A673 (cell line): Measurements from ENCODE around the gene GDA. TPM values are rescaled to one million over a fixed set of nuclear protein-coding genes. Genes with fewer than 3 reads are reported as not detected.

Source experiments
- BruUV-seq: library from RNA; stranded (reverse); fragments of 400-500 nt; replicated peaks from 2 replicates; lab custom pipeline; 2021; lab: Mats Ljungman, UMichigan
- CTCF ChIA-PET: fragments of 300-600 bp; sonication (Branson Sonifier 250); formaldehyde crosslinking; loops from one replicate; lab custom pipeline; 2022; ENCODE audit warnings: antibody characterized with exemption; lab: Charles Lee
- POLR2A ChIA-PET: fragments of 300-600 bp; sonication (Branson Sonifier 250); formaldehyde crosslinking; loops from one replicate; lab custom pipeline; 2022; ENCODE audit warnings: antibody characterized with exemption; ENCODE audit not compliant: low non-redundant PET; lab: Charles Lee
- DNase-seq: peaks from one replicate; pipeline ENCODE4 v3.0.0-alpha.2; 2015; ENCODE audit warnings: low spot score
- H3K27ac ChIP-seq: fragments of 200-600 bp; sonication (generic); 2 replicates; pipeline ENCODE4 v1.5.1; 2016; ENCODE audit warnings: mixed run types, low read depth, mild to moderate bottlenecking, mixed read lengths, antibody characterized with exemption, low read length; ENCODE audit not compliant: poor library complexity, severe bottlenecking
- H3K27me3 ChIP-seq: fragments of 200-600 bp; sonication (generic); replicated peaks from 2 replicates; pipeline ENCODE4 v1.6.1; 2017; ENCODE audit warnings: mixed run types, low read depth, mild to moderate bottlenecking, mixed read lengths, antibody characterized with exemption, low read length; ENCODE audit not compliant: insufficient read depth, poor library complexity
- H3K36me3 ChIP-seq: fragments of 200-600 bp; sonication (generic); 2 replicates; pipeline ENCODE4 v1.6.1; 2016; ENCODE audit warnings: mixed run types, mild to moderate bottlenecking, mixed read lengths, antibody characterized with exemption, low read length; ENCODE audit not compliant: insufficient read depth, poor library complexity, severe bottlenecking
- H3K4me1 ChIP-seq: fragments of 200-600 bp; sonication (generic); 2 replicates; pipeline ENCODE4 v1.6.1; 2017; ENCODE audit warnings: mixed run types, mild to moderate bottlenecking, mixed read lengths, antibody characterized with exemption, low read length; ENCODE audit not compliant: insufficient read depth, poor library complexity, severe bottlenecking
- H3K4me3 ChIP-seq: fragments of 200-600 bp; sonication (generic); 2 replicates; pipeline ENCODE4 v1.5.1; 2016; ENCODE audit warnings: low read depth, mixed run types, mild to moderate bottlenecking, mixed read lengths, low read length; ENCODE audit not compliant: poor library complexity, severe bottlenecking
- H3K9me3 ChIP-seq: fragments of 200-600 bp; sonication (generic); 2 replicates; pipeline ENCODE4 v1.6.1; 2016; ENCODE audit warnings: mixed run types, low read depth, mild to moderate bottlenecking, mixed read lengths, antibody characterized with exemption, low read length; ENCODE audit not compliant: poor library complexity, severe bottlenecking
- EZH2 ChIP-seq: fragments of 200-600 bp; sonication (generic); IDR thresholded peaks from 2 replicates; pipeline ENCODE4 v1.6.1; 2017; ENCODE audit warnings: borderline replicate concordance, low read depth, mild to moderate bottlenecking, mixed read lengths, antibody characterized with exemption, low read length; ENCODE audit not compliant: poor library complexity, severe bottlenecking
- intact Hi-C: fragments of 100-400 bp; cut with micrococcal nuclease; formaldehyde crosslinking; loops from one replicate; pipeline ENCODE4 v1.10.0; 2022; ENCODE audit not compliant: unreplicated experiment
- total RNA-seq: library from RNA; stranded (reverse); gene quantifications from 2 replicates; pipeline ENCODE4 v1.2.3, GENCODE V29; 2021
- TF ChIP-seq, protein P1 (sequence below): fragments of 300-800, 200-600 bp; sonication (generic); conservative IDR thresholded peaks from 2 replicates; pipeline ENCODE4 v1.5.1; 2017; ENCODE audit warnings: low read depth, mild to moderate bottlenecking, antibody characterized with exemption, low read length, moderate library complexity, mixed read lengths

GDA gene
- total RNA-seq, 1 experiment from 2014 or later = not detected

DNA sequence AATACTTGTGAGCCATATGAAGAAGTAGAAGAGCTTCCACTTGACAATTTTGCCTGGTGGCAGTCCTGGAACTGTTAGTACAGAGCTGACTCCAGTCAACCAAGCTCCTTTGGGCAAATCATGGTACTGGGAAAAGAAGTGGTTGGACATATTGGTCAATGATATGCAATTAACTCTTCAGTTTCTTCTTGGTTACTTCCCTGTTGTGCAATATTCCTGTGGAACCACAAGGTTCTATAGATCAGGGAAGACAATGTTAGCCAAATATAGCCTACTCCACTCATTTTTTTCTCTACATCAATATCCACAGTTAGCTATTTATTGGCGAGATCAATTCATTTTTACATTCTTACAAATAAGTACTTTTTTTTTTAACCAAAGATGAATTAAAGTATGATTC lies 14.4 kb upstream of the GDA start:
- no peak for DNase-seq
- ChIA-PET CTCF (no interaction called here), POLR2A (no interaction called here)
- TF ChIP-seq, protein P1, sequence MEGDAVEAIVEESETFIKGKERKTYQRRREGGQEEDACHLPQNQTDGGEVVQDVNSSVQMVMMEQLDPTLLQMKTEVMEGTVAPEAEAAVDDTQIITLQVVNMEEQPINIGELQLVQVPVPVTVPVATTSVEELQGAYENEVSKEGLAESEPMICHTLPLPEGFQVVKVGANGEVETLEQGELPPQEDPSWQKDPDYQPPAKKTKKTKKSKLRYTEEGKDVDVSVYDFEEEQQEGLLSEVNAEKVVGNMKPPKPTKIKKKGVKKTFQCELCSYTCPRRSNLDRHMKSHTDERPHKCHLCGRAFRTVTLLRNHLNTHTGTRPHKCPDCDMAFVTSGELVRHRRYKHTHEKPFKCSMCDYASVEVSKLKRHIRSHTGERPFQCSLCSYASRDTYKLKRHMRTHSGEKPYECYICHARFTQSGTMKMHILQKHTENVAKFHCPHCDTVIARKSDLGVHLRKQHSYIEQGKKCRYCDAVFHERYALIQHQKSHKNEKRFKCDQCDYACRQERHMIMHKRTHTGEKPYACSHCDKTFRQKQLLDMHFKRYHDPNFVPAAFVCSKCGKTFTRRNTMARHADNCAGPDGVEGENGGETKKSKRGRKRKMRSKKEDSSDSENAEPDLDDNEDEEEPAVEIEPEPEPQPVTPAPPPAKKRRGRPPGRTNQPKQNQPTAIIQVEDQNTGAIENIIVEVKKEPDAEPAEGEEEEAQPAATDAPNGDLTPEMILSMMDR = no peak
- no peak for TF ChIP-seq EZH2
- H3K27ac ChIP-seq = no peak overlapping the region
- no peaks in the 10 kb centered on the region for H3K36me3 ChIP-seq
- intact Hi-C loops = loop anchor here (2.0 kb wide), 1 partner anchor 14 kb away; no protein-coding TSS in a partner anchor
- BruUV-seq = no TSS peak
- peaks cover under 1% of the 10 kb centered on the region for H3K27me3 ChIP-seq
- H3K9me3 ChIP-seq = no peaks in the 10 kb centered on the region
- H3K4me1 ChIP-seq = no peaks in the 10 kb centered on the region
- no peak overlapping the region for H3K4me3 ChIP-seq

DNA sequence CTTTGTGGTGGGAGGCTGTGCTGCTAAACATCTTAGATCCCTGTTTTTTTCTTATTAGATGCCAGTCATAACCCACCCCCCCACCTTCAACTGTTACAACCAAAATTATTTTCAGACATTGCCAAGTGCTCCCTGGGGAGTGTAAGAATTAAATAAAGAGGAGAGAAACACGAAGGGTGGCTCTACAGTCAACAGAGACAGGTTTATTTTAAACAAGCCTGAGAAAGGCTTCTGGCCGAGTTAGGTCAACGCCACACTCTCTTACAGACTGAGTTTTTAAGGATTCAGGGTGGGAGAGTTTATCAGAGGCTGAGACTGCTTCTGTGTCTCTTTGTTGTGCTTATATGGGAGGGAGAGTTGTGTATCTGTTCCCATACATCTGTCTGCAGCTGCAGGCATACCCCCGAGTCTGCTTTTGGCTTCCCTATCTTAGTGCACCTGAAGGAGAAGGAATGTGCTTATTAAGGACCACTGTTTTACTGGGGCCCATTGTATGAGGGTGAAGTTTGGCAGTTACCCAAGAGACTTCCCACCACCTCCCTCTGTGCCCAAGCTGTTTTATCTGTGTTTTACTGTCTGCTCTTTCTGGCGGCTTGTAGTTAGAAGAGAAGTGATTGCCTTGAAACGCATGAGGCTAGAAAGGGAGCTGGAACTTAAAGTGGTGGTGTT lies 11.4 kb upstream of the GDA start:
- no peaks in the 10 kb centered on the region for H3K4me1 ChIP-seq
- H3K9me3 ChIP-seq = no peaks in the 10 kb centered on the region
- no peak for TF ChIP-seq EZH2
- TF ChIP-seq, protein P1 = no peak
- intact Hi-C loops = no loop called here
- no peak overlapping the region for H3K27ac ChIP-seq
- no peak overlapping the region for H3K4me3 ChIP-seq
- ChIA-PET POLR2A (no interaction called here), CTCF (no interaction called here)
- BruUV-seq = no TSS peak
- no peak for DNase-seq
- peaks cover 20% of the 10 kb centered on the region for H3K27me3 ChIP-seq
- no peaks in the 10 kb centered on the region for H3K36me3 ChIP-seq

DNA sequence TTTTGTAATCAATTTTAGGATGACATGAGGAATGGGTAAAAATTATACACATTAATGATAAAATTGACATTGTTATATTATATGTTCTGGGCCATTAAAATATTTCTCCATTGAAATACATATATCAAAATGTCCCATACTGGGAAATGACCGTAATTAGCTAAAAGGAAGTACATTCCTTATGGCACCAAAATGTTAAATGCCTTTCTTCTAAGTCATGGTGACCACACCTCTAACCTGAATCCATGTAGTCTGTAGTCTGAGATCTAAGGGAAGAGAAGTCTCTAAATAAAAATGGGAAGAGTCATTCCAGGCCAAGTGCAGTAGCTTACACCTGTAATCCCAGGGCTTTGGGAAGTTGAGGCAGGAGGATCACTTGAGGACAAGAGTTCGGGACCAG lies 10.0 kb upstream of the GDA start:
- H3K27me3 ChIP-seq = peaks cover 20% of the 10 kb centered on the region
- ChIA-PET CTCF (no interaction called here), POLR2A (no interaction called here)
- no peak overlapping the region for H3K4me3 ChIP-seq
- BruUV-seq = no TSS peak
- no peaks in the 10 kb centered on the region for H3K4me1 ChIP-seq
- H3K9me3 ChIP-seq = no peaks in the 10 kb centered on the region
- no peaks in the 10 kb centered on the region for H3K36me3 ChIP-seq
- no peak overlapping the region for H3K27ac ChIP-seq
- TF ChIP-seq, protein P1 = no peak
- no peak for DNase-seq
- intact Hi-C loops = no loop called here
